NCI-H1436 (cell line): ENCODE data around the gene RAB15.

Source experiments
- DNase-seq: peaks from one replicate; lab custom pipeline; 2025; lab: John Stamatoyannopoulos, UW

The RAB15 gene

DNA sequence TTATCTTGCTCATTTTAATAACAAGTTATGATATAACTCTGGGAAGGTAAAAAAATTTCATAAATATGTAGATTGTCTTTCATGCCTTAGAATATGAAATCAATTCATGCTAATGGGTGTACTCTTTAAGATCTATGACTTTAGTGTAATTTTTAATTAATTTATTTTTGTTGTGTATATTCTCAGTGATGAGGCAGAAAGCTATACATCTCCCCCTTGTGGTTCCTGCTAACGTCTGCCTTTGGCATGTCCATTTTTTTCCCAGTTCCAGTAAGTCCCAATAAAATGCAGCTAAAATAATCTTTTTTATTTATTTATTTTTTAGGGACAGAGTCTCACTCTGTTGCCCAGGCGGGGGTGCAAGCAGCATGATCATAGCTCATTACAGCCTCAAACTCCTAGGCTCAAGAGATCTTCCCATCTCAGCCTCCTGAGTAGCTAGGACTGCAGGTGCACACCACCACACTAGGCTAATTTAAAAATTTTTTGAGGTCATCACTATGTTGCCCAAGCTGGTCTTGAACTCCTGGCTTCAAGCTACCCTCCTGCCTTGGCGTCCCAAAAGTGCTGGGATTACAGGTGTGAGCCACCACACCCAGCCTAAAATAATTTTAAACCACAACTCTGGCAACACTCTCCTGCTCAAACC is 61.2 kb downstream of the RAB15 start:
- peak; percentile 6 for DNase-seq

DNA sequence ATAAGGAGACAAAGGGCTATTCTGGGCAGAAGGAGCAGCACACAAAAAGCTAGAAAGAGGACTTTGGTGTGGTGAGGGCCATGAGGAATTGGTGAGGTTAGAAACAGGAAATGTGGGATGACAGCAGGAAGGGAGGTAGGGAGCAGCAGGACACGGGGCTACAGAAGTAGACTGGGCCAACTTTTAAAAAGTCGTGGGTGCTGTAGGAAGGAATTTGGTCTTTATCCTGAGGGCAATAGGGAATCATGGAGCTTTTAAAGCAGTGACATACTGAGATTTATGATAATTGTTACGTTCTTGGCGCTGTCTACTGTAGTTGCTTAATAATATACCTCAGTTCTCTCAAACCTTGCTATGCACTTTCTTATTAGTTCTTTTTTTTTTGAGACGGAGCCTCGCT is 66.1 kb downstream of the RAB15 start:
- no peak for DNase-seq

DNA sequence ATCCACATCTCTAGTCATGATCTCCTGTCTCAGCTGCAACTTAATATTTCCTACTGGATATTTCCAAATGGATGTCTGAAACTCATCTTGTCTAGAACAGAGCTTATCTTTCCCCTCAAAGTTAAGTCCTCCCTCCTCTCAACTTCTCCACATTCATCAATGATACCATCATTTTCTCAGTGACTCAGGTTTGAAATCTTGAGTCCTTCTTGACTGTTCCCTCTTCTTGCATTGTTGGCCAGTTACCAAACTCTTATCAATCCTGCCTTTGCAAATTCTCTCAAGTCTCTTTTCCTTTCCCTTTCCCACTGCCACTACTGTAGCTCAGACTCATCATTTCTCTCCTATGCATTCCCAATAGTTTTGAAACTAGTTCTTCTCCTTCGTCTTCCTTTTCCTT is 72.2 kb downstream of the RAB15 start:
- DNase-seq = no peak
